Stimulated activated effector memory CD8-positive, alpha-beta T cell treated with anti-CD3 and anti-CD28 coated beads, Interleukin-12 subunit alpha, Interleukin-12 subunit beta, amount 100 ng/mL, for 72 hours (primary cell): ENCODE measurements around the gene SLC16A3.

Experiments
- ATAC-seq: fragments of 150-1000 bp; cut with Tn5 transposase; 2 replicates; pipeline ENCODE4 v1.10.0; 2021
- DNase-seq, 2 donors: peaks; one replicate each; pipeline ENCODE4 v3.0.0; 2021 to 2022; ENCODE audit warnings: low spot score in 2 of 2
- H3K27ac Mint-ChIP-seq: one replicate; pipeline ENCODE4 v1.8.0; 2022; ENCODE audit warnings: mild to moderate bottlenecking, mixed read lengths
- H3K36me3 Mint-ChIP-seq: one replicate; pipeline ENCODE4 v1.8.0; 2022; ENCODE audit warnings: mild to moderate bottlenecking, mixed read lengths
- H3K4me1 Mint-ChIP-seq: one replicate; pipeline ENCODE4 v1.8.0; 2022; ENCODE audit warnings: mixed read lengths
- H3K4me3 Mint-ChIP-seq: one replicate; pipeline ENCODE4 v1.8.0; 2022; ENCODE audit warnings: mild to moderate bottlenecking, mixed read lengths
- H3K9me3 Mint-ChIP-seq: one replicate; pipeline ENCODE4 v1.8.0; 2022; ENCODE audit warnings: mixed read lengths

The SLC16A3 gene

DNA sequence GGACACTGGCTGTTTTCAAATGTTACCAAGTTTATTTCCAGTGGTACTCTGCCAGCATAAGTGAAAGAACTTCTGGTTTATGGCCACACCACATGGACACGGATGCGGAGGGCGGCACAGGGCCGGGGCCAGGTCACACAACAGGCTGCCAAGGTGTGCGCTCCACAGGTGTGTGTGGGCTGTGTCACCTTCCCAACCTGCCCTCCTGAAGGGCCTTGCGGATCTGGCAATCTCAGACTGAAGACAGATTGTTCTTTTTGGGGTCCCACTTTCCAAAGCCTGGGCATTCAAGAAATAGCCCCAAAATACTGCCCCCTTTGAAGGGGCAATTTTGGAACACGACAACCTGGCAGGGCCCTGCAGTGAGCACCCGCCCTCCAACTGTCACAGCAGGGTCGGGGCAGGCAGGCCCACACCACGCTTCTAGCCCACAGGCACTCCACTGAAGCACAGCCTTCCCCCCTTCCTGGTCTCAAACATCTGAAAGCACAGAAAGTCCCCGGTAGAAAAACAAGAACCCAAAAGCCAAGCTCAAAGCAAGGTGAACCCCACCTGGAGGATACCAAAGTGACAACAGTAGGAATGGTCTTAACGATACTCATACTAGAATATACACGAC, 41.1 kb downstream of the SLC16A3 start:
- no peak for ATAC-seq

DNA sequence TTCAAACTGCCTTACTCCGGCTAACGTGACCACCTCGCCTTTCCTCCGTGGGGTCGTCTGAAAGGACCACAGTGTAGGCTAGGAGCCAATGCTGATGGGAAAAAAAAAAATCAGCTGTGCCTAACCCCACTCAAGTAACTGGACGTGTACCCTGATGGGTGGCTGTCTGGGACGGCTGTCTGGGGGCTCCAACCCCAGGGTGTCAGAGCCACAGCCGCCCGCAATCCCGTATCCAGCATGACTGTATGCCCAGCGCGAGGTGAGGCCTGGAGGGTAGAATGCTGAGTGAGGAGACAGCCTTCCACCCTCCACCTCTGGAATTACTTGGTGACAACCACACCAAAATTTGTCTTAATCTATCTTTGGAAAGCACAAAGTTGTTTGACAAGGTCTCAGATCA, 41.8 kb downstream of the SLC16A3 start:
- no peak for DNase-seq
- H3K4me1 Mint-ChIP-seq: peaks cover 78% of the 10 kb centered on the region
- ATAC-seq: no peak
- H3K9me3 Mint-ChIP-seq: no peaks in the 10 kb centered on the region
- peaks cover 77% of the 10 kb centered on the region for H3K36me3 Mint-ChIP-seq
- H3K4me3 Mint-ChIP-seq: peak overlapping the region; percentile 84
- peak overlapping the region; percentile 68 for H3K27ac Mint-ChIP-seq

More for the DNA sequence above, 41.1 kb downstream of the SLC16A3 start:
- DNase-seq: no peak
- H3K4me1 Mint-ChIP-seq: peaks cover 73% of the 10 kb centered on the region
- H3K9me3 Mint-ChIP-seq: no peaks in the 10 kb centered on the region
- peak overlapping the region; percentile 68 for H3K27ac Mint-ChIP-seq
- H3K36me3 Mint-ChIP-seq: peaks cover 83% of the 10 kb centered on the region
- H3K4me3 Mint-ChIP-seq: peak overlapping the region; percentile 84

DNA sequence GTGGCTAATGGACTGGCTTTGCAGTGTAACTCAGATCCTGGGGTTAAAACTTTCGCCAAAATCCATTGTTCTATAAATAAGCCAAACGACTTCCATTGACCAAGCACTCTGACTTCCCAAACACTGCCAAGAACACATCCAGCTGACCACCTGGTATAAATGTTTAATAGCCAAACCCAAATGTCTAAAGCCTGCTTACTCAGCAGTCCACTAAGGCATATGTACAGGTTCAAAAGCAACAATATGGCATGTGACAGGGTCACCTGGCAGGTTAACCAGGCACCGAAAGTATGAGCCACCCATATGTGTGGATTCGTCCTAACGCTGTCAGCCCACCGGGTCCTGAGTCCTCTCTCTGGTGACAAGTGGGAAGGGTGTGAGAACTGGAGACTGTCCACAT, 42.6 kb downstream of the SLC16A3 start:
- peaks cover 70% of the 10 kb centered on the region for H3K4me1 Mint-ChIP-seq
- H3K36me3 Mint-ChIP-seq: peaks cover 69% of the 10 kb centered on the region
- DNase-seq (no peak), ATAC-seq (no peak)
- no peaks in the 10 kb centered on the region for H3K9me3 Mint-ChIP-seq
- no peak overlapping the region for H3K27ac Mint-ChIP-seq
- H3K4me3 Mint-ChIP-seq: peak overlapping the region; percentile 84

DNA sequence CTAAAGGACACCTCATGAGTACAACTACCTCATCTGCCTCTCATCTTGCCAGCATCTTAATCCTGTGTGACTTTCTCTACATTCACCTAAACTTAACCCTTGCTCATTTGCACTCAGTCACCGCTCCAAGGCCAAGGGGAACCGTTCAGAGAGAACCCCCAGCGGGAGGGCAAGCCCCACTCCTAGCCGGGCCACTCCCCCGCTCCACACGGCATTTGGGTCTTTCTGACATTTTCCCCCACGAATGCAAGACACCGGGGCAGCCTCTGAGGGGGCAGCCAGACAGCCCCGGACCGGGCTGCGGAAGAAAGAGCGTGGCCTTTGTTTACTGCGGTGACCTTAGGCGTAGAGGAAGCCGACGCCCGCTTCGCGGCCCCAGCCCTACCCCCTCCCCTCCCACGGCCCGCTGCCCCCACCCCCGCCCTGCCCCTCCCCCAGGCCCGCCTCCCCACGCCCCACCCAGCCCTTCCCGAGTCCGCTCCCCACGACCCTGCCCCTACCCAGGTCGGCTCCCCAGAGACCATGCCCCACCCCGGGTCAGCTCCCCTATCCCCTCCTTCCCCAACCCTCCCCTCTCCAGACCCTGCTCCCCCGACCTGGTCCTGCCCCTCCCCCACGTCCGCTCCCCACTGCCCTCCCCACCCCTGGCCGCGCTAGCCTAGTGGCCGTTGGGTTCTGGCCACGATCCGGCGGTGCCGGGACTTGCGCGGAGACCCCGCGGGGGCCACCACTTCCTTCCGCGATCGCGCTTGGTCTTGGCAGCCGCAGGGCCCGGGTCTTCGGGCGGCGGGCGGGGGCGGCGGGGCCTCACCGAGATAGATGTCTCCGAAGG, 43.9 kb downstream of the SLC16A3 start:
- DNase-seq: peak in 1 of 2 donors; percentile 65
- no peaks in the 10 kb centered on the region for H3K9me3 Mint-ChIP-seq
- H3K4me1 Mint-ChIP-seq: peaks cover 57% of the 10 kb centered on the region
- peaks cover 56% of the 10 kb centered on the region for H3K36me3 Mint-ChIP-seq
- ATAC-seq: peak; percentile 40
- H3K27ac Mint-ChIP-seq: peak overlapping the region; percentile 99
- H3K4me3 Mint-ChIP-seq: peak overlapping the region; percentile 84

DNA sequence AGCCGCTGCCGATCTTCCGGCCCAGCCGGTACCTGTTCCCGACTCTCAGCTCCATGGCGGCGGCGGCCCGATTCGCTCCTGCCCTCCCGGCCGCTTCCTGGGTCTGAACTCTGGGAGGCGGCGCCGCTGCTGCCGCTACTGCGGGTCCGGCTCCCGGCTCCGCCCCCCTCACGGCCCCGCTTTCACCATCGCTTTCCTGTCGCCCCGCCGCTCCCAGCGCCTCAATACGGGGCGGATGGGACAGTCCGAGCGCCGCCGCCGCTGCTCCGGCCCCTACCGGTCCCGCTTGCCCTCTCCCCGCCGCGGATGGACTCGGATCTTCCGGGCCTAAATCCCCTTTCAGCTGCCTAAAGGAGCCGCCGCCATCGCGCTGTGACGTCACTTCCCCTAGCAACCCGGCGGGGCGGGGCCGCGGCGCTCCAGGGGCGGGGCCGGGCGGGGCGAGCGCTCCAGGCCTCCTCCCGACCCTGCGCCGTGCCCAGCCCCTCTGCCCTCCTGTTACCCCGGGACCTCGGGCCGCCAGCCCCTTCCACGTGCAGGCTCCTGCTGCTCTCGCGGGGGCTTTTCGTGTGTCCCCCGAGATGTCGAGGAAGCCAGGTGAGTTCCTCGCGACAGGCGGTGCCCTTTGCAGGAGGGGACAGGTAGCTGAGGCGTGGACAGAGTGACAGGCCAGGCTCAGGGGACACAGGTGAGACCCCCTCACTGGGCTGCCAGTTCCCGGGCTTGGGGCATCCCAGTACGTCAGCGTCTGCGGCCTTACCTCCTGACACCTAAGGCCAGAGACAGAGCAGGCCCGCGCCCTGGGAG, 44.7 kb downstream of the SLC16A3 start, which contains the start of gene CSNK1D:
CSNK1D (minus strand) TSS at position 374 of the 807 bp plus-strand sequence; CDS start at position 55, 319 bp downstream.
- Mint-ChIP-seq H3K4me3 (peak within 1 kb of the TSS; percentile 84), H3K4me1 (peaks cover 49% of the 10 kb centered on the region), H3K36me3 (peaks cover 49% of the 10 kb centered on the region), H3K9me3 (no peaks in the 10 kb centered on the region), H3K27ac (peak within 1 kb of the TSS; percentile 99)
- DNase-seq: peak; percentile 93 to 96
- peak; percentile 89 for ATAC-seq

DNA sequence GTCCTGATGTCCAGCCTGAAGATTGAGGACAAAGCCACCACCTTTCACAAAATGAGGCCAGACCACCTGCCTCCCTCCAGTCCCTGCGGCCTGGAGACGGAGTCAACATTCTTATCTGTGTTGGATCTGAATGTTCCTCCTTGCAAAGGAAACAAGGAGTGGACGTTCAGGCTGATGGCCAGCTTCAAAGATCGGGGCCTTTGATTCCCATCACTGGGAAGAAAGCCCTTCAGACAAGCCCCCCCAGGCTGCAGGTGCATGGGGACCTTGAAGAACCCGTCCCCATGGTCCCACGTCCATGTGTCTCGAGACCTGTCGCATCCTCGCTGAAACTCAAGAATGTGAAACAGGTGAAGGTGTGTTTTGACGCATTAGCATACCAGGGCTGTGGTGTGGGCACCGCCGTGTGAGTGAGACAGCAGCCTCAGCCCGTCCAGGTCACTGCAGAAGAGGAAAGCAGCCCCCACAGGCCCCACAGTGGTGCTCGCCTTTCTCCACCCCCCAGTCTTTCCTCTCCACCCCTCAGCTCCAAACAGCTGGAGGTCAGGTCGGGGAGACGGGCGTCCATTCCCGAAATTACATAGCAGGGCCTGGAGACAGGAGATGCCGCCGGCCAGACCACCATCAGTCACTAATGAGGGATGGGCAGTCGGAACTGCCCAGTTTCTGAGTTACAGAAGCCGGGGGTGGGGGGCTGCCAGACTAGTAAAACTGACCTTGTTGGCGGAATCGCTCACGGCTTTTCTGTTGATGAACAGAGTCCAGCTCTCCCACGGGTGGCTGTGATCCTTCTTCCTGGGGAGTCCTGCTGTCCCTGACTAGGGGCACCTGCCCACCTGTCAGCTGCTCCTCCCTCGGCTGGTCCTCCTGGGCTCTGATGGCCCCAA, 45.5 kb downstream of the SLC16A3 start:
- ATAC-seq: no peak
- DNase-seq: no peak
- Mint-ChIP-seq H3K4me3 (peak overlapping the region; percentile 84), H3K36me3 (peaks cover 41% of the 10 kb centered on the region), H3K4me1 (peaks cover 40% of the 10 kb centered on the region), H3K9me3 (no peaks in the 10 kb centered on the region), H3K27ac (peak overlapping the region; percentile 99)

DNA sequence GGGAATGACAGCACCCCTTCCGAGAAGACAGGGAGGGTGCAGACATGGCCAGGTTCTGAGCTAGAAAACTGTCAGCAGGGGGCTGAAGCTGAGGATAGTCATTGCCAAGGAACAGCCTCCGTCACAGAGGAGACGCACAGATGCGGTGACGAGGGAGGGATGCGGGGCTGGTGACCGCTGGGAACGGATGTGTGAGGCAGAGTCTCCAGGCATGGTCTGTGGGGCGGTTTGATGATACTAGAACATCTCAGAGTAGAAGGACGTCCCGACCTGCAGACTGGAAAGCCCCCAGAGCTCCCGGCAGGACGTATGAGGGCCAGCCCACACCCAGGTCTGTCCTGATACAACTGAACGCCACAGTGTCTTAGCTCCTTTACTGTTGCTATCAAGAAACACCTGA, 46.5 kb downstream of the SLC16A3 start:
- Mint-ChIP-seq H3K36me3 (peaks cover 31% of the 10 kb centered on the region), H3K4me3 (no peak overlapping the region), H3K27ac (no peak overlapping the region), H3K9me3 (no peaks in the 10 kb centered on the region), H3K4me1 (peaks cover 31% of the 10 kb centered on the region)
- ATAC-seq (no peak), DNase-seq (no peak)

DNA sequence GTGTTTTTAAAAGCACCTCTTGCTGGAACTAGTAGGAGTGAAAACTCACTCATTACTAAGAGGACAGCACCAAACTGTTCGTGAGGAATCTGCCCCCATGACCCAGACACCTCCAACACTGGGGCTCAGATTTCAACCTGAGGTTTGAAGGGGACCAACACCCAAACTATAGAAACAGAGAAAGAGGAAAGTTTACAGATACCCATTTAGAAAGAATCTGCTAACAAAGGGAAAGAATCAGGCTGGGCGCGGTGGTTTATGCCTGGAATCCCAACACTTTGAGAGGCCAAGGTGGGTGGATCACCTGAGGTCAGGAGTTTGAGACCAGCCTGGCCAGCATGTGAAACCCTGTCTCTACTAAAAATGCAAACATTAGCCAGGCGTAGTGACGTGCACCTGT, 48.1 kb downstream of the SLC16A3 start:
- H3K4me3 Mint-ChIP-seq: no peak overlapping the region
- peaks cover 20% of the 10 kb centered on the region for H3K36me3 Mint-ChIP-seq
- no peaks in the 10 kb centered on the region for H3K9me3 Mint-ChIP-seq
- no peak for ATAC-seq
- DNase-seq: no peak
- H3K27ac Mint-ChIP-seq: no peak overlapping the region
- peaks cover 30% of the 10 kb centered on the region for H3K4me1 Mint-ChIP-seq

DNA sequence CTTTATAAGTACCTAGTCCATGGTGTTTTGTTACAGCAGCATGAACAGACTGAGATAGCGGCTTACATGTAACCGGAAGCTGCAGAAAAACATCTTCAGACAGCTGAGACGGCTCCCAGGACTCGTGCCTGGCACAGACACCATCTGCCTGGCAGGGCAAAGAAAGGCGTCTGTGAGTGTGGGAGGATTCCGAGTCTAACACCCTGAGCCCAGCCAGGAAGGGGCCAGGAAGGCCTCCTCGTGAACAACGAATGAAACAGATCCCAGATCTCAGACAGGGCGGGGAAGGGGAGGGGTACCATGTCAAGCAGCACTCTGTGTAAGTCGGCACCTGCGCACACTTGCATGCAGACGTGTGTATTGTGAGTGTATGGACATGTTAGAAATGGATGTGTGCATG, 49.0 kb downstream of the SLC16A3 start:
- no peak overlapping the region for H3K4me3 Mint-ChIP-seq

DNA sequence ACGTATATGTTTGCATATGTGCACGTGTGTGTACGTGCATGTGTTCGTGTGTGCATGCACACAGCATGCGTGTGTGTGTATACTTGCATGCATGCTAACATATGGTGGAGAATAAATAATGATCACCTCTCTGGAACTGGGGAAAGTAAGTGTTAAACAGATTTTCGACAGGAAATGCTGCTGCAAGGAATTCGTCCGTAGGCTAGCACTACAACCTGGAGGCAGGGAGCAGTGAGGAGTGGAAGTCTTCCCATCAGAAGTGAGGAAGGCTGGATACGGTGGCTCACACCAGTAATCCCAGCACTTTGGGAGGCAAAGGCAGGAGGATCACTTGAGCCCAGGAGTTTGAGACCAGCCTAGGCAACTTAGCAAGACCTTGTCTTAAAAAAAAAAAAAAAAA, 49.5 kb downstream of the SLC16A3 start:
- Mint-ChIP-seq H3K4me1 (peaks cover 34% of the 10 kb centered on the region), H3K9me3 (no peaks in the 10 kb centered on the region), H3K36me3 (peaks cover 14% of the 10 kb centered on the region), H3K4me3 (no peak overlapping the region), H3K27ac (no peak overlapping the region)
- no peak for DNase-seq
- no peak for ATAC-seq

More for the DNA sequence above, 49.0 kb downstream of the SLC16A3 start:
- Mint-ChIP-seq H3K9me3 (no peaks in the 10 kb centered on the region), H3K4me1 (peaks cover 29% of the 10 kb centered on the region), H3K36me3 (peaks cover 14% of the 10 kb centered on the region), H3K27ac (no peak overlapping the region)
- DNase-seq (no peak), ATAC-seq (no peak)

DNA sequence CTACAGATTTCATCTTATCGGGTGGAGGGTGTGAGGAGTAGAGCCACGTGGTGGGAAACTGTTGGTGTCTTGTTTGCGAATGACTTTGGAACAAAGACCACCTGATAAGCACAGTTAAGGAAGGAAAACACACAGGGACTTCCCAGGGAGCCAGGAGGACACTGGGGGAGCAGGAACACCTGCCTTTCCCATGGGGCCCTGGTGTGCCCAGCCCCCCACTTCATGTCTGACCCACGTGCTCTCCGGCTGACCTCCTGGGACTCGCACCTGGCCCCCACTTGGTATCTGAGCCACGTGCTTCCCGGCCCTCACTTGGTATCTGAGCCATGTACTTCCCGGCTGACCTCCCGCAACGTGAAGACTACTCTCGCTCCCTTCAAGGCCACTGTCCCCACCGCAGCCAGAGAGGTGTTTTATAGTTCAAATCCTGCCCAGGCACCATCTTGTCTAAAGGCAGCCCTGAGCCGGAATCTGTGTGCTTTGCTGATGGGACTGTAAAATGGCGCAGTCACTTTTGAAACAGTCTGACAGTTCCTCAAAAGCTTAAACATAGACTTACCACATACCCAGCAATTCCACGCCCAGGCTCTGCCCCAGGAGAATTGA, 50.0 kb downstream of the SLC16A3 start:
- H3K9me3 Mint-ChIP-seq: no peaks in the 10 kb centered on the region
- H3K27ac Mint-ChIP-seq: no peak overlapping the region
- no peak for ATAC-seq
- DNase-seq: no peak
- H3K4me1 Mint-ChIP-seq: peaks cover 40% of the 10 kb centered on the region
- no peak overlapping the region for H3K4me3 Mint-ChIP-seq
- H3K36me3 Mint-ChIP-seq: peaks cover 13% of the 10 kb centered on the region

DNA sequence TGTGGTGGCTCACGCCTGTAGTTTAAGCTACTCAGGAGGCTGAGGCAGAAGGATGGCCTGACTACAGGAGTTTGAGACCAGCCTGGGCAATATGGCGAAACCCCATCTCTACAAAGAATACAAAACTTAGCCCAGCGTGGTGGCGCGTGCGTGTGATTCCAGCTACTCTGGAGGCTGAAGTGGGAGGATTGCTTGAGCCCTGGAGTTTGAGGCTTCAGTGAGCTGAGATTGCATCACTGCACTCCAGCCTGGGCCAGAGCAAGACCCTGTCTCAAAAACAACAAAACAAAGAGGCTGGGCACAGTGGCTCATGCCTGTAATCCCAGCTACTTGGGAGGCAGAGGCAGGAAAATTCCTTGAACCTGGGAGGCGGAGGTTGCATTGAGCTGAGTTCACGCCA, 51.7 kb downstream of the SLC16A3 start:
- DNase-seq: no peak
- ATAC-seq: no peak
- Mint-ChIP-seq H3K9me3 (no peaks in the 10 kb centered on the region), H3K4me1 (peaks cover 33% of the 10 kb centered on the region), H3K36me3 (peaks cover 13% of the 10 kb centered on the region), H3K27ac (no peak overlapping the region), H3K4me3 (peak overlapping the region; percentile 64)

DNA sequence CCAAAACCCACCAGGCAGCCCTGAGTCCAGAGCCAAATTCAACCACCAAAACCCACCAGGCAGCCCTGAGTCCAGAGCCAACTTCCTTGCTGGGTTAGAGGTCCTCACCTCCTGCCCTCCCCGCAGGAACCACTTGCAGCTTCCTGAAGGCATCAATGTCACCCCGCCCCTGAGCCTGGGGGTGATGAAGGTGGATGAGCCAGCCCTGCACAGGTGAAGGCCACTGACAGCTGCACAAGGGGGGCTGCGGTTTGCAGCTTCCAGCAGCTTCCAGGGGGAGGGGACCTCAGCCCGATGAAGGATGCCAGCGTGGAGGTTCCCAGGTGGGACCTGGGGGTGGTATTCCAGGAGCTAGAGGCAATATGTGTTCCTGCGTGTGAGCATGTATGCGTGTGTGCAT, 52.2 kb downstream of the SLC16A3 start:
- peak overlapping the region; percentile 74 for H3K27ac Mint-ChIP-seq
- H3K9me3 Mint-ChIP-seq: no peaks in the 10 kb centered on the region
- H3K4me1 Mint-ChIP-seq: peaks cover 33% of the 10 kb centered on the region
- H3K4me3 Mint-ChIP-seq: peak overlapping the region; percentile 64
- ATAC-seq (no peak), DNase-seq (no peak)
- H3K36me3 Mint-ChIP-seq: peaks cover 13% of the 10 kb centered on the region
